ENCODE results near the gene GTF3C2. TPM values are rescaled to one million over a fixed set of nuclear protein-coding genes. Genes with fewer than 3 reads are reported as not detected.
A peak's percentile ranks its signal among the peaks of the same experiment; 100 is the strongest.

The GTF3C2 gene
- total RNA-seq, 4 donors from 2014 or later = 25.3 to 45.6 (median 40.5) TPM

GRCh38 chr2:27298391-27299080, 58.0 kb downstream of the GTF3C2 start:
- in situ Hi-C loops (cut with MboI; ENCODE audit: low sequenced_read_pairs in 4 of 4) (loop anchor here in 2 of 4 donors (25.0 kb wide), 1 partner anchor 336 kb away; the partner anchor contains the start of gene MAPRE3 (in 2 of the 2)), intact Hi-C loops (cut with DNase I; ENCODE audit: low total_unique reads) (no loop called here)
- H3K27ac ChIP-seq = peak overlapping the region; percentile 58 to 99 (median 92)
- no peaks in the 10 kb centered on the region for H3K27me3 ChIP-seq
- DNase-seq = peak in 1 of 2 donors; percentile 63
- TF ChIP-seq CTCF (IDR thresholded peaks at IDR 0.05 in 4 of 5, conservative IDR thresholded peaks at IDR 0.05 in 1 of 5) (no peak), POLR2A (IDR thresholded peaks at IDR 0.05) (no peak)
- H3K36me3 ChIP-seq = peaks cover 0 to 41% of the 10 kb centered on the region in 2 donors
- no peaks in the 10 kb centered on the region for H3K9me3 ChIP-seq
- ATAC-seq = peak; percentile 11 to 17
- peaks cover 44 to 81% of the 10 kb centered on the region in 2 donors for H3K4me1 ChIP-seq
- H3K4me3 ChIP-seq = no peak overlapping the region

DNA sequence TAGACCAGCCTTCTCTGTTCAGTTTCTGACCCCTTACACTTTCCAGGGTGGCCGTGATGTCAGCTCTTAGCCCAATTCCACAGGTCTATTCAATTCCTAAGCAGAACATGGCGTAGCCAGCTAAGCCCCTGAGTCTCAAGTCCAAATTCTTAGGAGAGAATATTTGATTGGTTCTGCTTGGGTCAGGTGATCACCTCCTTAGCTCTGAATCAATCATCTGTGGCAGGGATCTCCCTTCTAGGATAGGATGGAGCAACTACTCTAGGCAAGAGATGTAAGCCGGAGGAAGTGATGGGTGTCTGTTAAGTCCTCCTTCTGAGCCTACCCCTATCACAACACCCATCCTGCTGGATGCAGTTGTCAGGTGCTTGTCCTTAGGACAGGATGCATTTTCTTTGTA, 59.4 kb downstream of the GTF3C2 start:
- ATAC-seq (no peak), DNase-seq (no peak)
- H3K36me3 ChIP-seq = peaks cover 0 to 41% of the 10 kb centered on the region in 2 donors
- H3K9me3 ChIP-seq = no peaks in the 10 kb centered on the region
- TF ChIP-seq POLR2A (IDR thresholded peaks at IDR 0.05) = no peak
- H3K27me3 ChIP-seq = no peaks in the 10 kb centered on the region
- intact Hi-C loops (cut with DNase I; ENCODE audit: low total_unique reads) (loop anchor here (2.0 kb wide), 1 partner anchor 18 kb away; no protein-coding TSS in a partner anchor), in situ Hi-C loops (cut with MboI; ENCODE audit: low sequenced_read_pairs in 4 of 4) (loop anchor here in 2 of 4 donors (25.0 kb wide), 1 partner anchor 335 kb away; the partner anchor contains the start of gene MAPRE3 (in 2 of the 2))
- no peak overlapping the region for H3K4me3 ChIP-seq
- H3K4me1 ChIP-seq = peaks cover 48 to 85% of the 10 kb centered on the region in 2 donors
- peak overlapping the region; percentile 58 to 99 (median 92) for H3K27ac ChIP-seq

- Histone ChIP-seq H3K4me1 (peaks cover 55 to 85% of the 10 kb centered on the region in 2 donors), H3K9me3 (no peaks in the 10 kb centered on the region), H3K27me3 (no peaks in the 10 kb centered on the region), H3K36me3 (peaks cover 0 to 34% of the 10 kb centered on the region in 2 donors), H3K27ac (peak overlapping the region; percentile 58 to 99 (median 92)), H3K4me3 (no peak overlapping the region)
- intact Hi-C loops (cut with DNase I; ENCODE audit: low total_unique reads) = loop anchor here (2.0 kb wide), 1 partner anchor 18 kb away; no protein-coding TSS in a partner anchor
- no peak for TF ChIP-seq CTCF (IDR thresholded peaks at IDR 0.05 in 4 of 5, conservative IDR thresholded peaks at IDR 0.05 in 1 of 5)
- TF ChIP-seq POLR2A (IDR thresholded peaks at IDR 0.05) = no peak
- in situ Hi-C loops (cut with MboI; ENCODE audit: low sequenced_read_pairs in 4 of 4) = loop anchor here in 2 of 4 donors (25.0 kb wide), 1 partner anchor 334 kb away; the partner anchor contains the start of gene MAPRE3 (in 2 of the 2)
- ATAC-seq = no peak
- DNase-seq = no peak
These were observed 60.1 kb downstream of the GTF3C2 start for GRCh38 chr2:27296481-27296880.

DNA sequence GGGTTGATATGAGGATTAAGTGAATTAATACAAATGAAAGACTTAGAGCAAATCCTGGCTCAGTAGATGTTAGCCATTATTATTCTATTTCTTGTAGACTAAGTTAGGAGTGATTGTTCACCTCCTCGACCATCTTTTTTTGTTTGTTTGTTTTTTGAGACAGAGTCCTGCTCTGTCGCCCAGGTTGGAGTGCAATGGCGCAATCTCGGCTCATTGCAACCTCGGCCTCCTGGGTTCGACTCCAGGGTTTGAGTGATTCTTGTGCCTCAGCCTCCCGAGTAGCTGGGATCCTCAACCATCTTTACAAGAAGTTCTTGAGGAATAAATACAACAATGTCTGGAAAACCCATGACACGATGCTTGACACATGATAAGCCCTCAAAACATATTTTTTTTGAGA, 61.6 kb downstream of the GTF3C2 start:
- no peaks in the 10 kb centered on the region for H3K27me3 ChIP-seq
- intact Hi-C loops (cut with DNase I; ENCODE audit: low total_unique reads) = no loop called here
- H3K4me3 ChIP-seq = peak overlapping the region in 1 of 4 donors; percentile 14
- peaks cover 0 to 18% of the 10 kb centered on the region in 2 donors for H3K36me3 ChIP-seq
- ATAC-seq (no peak), DNase-seq (no peak)
- peak overlapping the region; percentile 88 to 99 (median 98) for H3K27ac ChIP-seq
- H3K9me3 ChIP-seq = no peaks in the 10 kb centered on the region
- TF ChIP-seq POLR2A (IDR thresholded peaks at IDR 0.05) = no peak
- TF ChIP-seq CTCF (IDR thresholded peaks at IDR 0.05 in 4 of 5, conservative IDR thresholded peaks at IDR 0.05 in 1 of 5) = no peak
- in situ Hi-C loops (cut with MboI; ENCODE audit: low sequenced_read_pairs in 4 of 4) = loop anchor here in 2 of 4 donors (25.0 kb wide), 1 partner anchor 333 kb away; the partner anchor contains the start of gene MAPRE3 (in 2 of the 2)
- peaks cover 71 to 90% of the 10 kb centered on the region in 2 donors for H3K4me1 ChIP-seq

GRCh38 chr2:27291865-27292264, 64.7 kb downstream of the GTF3C2 start:
- Histone ChIP-seq H3K9me3 (no peaks in the 10 kb centered on the region), H3K4me1 (peaks cover 88 to 97% of the 10 kb centered on the region in 2 donors), H3K27ac (peak overlapping the region; percentile 88 to 99 (median 98)), H3K4me3 (peak overlapping the region; percentile 42 to 84 (median 66)), H3K36me3 (peaks cover 0 to 13% of the 10 kb centered on the region in 2 donors), H3K27me3 (no peaks in the 10 kb centered on the region)
- ATAC-seq = peak; percentile 66 to 82
- DNase-seq = peak in 1 of 2 donors; percentile 67
- in situ Hi-C loops (cut with MboI; ENCODE audit: low sequenced_read_pairs in 4 of 4) = loop anchor here in 2 of 4 donors (25.0 kb wide), 1 partner anchor 330 kb away; the partner anchor contains the start of gene MAPRE3 (in 2 of the 2)
- intact Hi-C loops (cut with DNase I; ENCODE audit: low total_unique reads) = loop anchor here (1.0 kb wide), 1 partner anchor 42 kb away; no protein-coding TSS in a partner anchor
- TF ChIP-seq POLR2A (IDR thresholded peaks at IDR 0.05) (peak in 1 of 2 donors; percentile 59), CTCF (IDR thresholded peaks at IDR 0.05 in 4 of 5, conservative IDR thresholded peaks at IDR 0.05 in 1 of 5) (peak in 3 of 5 experiments; percentile 11 to 50 (median 16))

All from gastrocnemius medialis (tissue), 4 donors.